GM20000 (cell line): ENCODE data around the gene DCDC2.

ENCODE experiments used
- DNase-seq: peaks from one replicate; pipeline ENCODE4 v3.0.0; 2012; ENCODE audit warnings: low spot score
- TF ChIP-seq, protein P1 (sequence below): IDR thresholded peaks from 2 replicates; pipeline ENCODE4 v1.5.1; 2012; ENCODE audit warnings: mild to moderate bottlenecking, control low read depth; ENCODE audit errors: extremely low read depth, missing control alignments

The DCDC2 gene

DNA sequence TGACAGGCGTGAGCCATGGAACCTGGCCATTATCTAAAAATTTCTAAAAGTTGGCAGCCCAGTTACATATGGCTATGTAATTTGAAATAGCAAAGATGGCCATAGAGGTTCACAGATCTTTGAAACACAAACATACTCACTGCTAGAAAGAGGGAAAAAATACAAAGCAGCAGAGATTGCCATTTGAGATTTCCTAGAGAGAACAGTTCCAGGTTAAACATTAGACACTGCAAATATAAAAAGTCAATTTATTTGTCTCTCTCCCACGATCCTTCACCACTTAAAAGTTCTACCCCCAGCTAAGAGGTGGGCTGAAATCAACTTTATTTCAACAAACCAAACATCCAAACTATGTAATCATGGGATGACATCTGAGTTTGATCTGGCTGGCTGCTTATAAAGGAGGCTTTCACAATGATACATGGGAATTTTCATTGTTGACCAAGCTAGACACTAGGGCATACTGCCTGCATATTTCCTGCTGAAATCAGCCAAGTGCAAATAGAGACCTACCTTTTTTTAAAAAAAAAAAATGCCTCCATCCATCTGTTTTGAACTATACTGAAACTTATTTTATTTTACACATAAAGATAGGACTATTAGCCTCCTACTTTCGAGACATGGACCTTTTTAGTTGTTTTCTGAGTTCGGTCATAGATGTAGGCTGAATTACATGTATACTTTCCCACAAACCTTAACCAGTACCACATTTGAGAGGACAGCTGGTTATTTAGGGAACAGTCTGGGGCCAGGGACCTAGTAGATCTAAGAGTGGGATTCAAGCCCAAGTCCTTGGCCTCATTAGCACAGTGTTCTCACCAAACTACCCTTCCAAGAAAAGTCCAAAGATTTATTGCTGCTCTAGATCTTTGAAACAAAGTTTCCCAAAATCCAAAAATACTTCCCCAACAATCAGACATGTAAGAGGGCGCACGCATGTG, 16.6 kb downstream of the DCDC2 start:
- TF ChIP-seq, protein P1, sequence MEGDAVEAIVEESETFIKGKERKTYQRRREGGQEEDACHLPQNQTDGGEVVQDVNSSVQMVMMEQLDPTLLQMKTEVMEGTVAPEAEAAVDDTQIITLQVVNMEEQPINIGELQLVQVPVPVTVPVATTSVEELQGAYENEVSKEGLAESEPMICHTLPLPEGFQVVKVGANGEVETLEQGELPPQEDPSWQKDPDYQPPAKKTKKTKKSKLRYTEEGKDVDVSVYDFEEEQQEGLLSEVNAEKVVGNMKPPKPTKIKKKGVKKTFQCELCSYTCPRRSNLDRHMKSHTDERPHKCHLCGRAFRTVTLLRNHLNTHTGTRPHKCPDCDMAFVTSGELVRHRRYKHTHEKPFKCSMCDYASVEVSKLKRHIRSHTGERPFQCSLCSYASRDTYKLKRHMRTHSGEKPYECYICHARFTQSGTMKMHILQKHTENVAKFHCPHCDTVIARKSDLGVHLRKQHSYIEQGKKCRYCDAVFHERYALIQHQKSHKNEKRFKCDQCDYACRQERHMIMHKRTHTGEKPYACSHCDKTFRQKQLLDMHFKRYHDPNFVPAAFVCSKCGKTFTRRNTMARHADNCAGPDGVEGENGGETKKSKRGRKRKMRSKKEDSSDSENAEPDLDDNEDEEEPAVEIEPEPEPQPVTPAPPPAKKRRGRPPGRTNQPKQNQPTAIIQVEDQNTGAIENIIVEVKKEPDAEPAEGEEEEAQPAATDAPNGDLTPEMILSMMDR = no peak
- DNase-seq = no peak

DNA sequence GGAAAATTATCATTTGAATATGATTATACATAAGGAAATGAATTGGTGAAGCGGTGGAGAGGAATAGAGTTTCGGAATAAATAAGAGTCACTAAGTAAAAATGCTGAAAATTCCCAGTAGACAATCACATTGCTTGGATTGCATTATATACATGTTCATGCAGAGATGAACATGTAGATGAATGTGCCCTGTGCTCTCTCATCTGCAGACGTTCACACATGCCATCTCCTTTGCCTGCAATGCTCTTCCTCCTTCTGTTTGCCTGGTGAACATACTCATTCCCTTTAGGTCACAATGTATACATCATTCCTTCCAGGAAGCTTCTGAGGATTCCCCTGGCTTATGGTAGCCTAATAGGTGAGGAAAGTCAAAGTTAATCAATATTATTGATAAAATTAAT, 17.9 kb downstream of the DCDC2 start:
- TF ChIP-seq, protein P1 = no peak
- no peak for DNase-seq

DNA sequence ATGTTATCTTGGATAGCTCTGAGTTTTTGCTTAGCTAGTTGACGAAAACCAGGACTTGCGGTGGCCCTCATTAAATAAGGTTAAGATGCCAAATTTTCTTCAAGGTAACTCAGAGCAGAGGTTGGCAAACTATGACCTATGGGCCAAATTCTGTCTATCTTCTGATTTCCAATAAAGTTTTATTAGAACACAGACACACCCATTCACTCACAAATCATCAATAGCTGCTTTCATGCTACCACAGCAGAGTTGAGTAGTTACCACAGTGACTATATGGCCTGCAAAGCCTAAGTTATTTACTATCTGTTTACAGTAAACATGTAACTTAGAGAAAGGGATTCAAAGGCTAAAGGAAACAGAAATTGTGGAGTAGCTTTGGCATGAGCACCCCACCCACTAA, 23.6 kb downstream of the DCDC2 start:
- TF ChIP-seq, protein P1 = no peak
- no peak for DNase-seq

DNA sequence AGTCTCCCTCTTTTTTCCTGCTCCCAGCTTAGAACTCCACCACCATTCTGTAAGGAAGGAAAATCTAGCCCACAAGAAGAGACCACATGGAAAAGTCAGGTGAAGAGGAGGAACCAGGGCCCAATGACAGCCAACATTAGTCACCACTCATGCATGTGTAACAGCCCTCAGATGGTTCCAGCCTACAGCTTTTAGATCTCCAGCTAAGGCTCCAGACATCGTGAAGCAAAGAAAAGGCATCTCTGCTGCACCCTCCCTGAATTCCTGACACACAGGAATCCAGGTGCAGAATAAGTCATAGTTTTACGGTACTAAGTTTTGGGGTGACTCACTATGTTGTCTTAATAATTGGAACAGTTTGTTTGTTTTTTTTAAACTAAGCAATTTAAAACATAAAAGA, 25.5 kb downstream of the DCDC2 start:
- TF ChIP-seq, protein P1 = no peak
- no peak for DNase-seq

DNA sequence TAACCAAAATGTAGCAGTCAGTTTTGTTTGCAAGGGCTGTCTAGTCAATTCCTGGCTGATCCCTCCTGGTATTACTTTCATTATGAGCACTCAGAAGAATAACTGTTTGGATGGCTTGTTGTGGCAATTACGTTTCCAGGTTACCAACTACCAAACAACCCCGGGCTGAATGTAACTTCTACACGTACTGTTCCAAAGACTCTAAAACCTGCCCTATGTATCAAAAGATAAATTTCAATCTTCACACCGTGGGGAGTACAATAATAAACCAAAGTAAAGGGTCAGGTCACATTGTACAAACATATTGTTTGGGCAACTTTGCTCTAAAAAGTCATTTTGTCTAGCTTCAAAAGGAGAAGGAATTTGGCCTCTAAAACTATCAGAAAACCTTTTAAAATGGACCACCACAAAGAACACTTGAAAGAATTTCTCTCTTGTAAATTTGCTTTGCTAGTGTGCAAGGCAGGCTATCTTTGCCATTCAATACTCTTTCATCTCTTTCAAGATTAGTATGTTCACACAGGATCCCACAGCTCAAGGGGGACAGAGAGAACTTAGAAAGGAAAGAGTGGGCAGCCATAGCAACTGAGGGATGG, 27.6 kb downstream of the DCDC2 start:
- TF ChIP-seq, protein P1 = no peak
- no peak for DNase-seq

DNA sequence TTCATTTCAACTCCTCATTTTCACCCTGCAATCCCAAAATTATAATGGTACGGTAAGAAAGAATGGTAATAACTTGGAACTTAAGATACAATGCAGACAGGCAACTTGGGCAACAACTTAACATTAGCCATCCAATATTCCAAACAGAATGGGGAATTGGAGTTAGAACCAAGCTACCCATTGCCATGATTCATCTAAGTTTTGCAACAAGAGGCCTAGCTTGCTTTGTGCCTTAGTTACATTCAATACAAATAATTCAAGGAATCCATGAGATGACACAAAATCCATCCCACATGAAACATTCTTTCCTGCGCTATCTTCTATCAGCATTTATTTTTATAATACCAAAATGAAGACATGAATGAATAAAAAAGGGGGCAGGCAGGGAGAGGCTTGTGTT, 28.4 kb downstream of the DCDC2 start:
- DNase-seq = no peak
- TF ChIP-seq, protein P1 = no peak

DNA sequence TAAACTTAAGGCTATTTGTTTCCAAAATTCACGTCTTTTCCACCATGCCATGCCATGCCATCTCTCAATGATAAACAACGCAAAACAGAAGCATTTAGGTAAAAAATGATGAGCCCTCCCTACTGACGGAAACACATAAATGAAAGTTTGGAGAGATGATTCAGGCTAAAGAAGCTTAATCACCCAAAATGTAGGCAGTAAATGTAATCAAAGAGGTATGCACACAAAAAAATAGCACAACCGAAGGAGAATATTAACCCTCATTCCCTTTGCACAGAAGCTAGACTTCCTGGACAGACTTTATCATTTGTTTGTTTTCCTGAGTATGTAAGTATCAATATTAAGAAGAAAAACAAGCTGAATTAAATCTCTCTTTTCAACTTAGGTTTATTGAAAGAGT, 28.8 kb downstream of the DCDC2 start:
- TF ChIP-seq, protein P1 = no peak
- DNase-seq = no peak
